OCI-LY7 (cell line): Measurements from ENCODE around the gene MRPS11. TPM values are rescaled to one million over a fixed set of nuclear protein-coding genes. Genes with fewer than 3 reads are reported as not detected.

Experiments used
- BruUV-seq: library from RNA; stranded (reverse); fragments of 400-500 nt; replicated peaks from 2 replicates; lab custom pipeline; 2021; lab: Mats Ljungman, UMichigan
- CTCF ChIA-PET: fragments of 300-600 bp; sonication (Branson Sonifier 250); formaldehyde crosslinking; loops from one replicate; lab custom pipeline; 2022; ENCODE audit warnings: antibody characterized with exemption; ENCODE audit not compliant: unreplicated experiment; lab: Charles Lee
- POLR2A ChIA-PET: fragments of 300-600 bp; sonication (Branson Sonifier 250); formaldehyde crosslinking; loops from one replicate; lab custom pipeline; 2022; ENCODE audit warnings: antibody characterized with exemption; lab: Charles Lee
- DNase-seq: peaks from one replicate; pipeline ENCODE4 v3.0.0-alpha.2; 2015; ENCODE audit warnings: low spot score
- H2AFZ ChIP-seq: fragments of 200-600 bp; sonication (generic), shearing (Covaris generic); 2 replicates; pipeline ENCODE4 v1.6.1; 2014; ENCODE audit warnings: mild to moderate bottlenecking, antibody characterized with exemption, low read length, moderate library complexity
- H3K27ac ChIP-seq: fragments of 200-600 bp; sonication (generic); 2 replicates; pipeline ENCODE4 v1.5.1; 2014; ENCODE audit warnings: mixed run types, low read depth, mild to moderate bottlenecking, moderate library complexity, low read length, inconsistent platforms; ENCODE audit not compliant: poor library complexity, severe bottlenecking
- H3K36me3 ChIP-seq: fragments of 200-600 bp; sonication (generic); 2 replicates; pipeline ENCODE4 v1.6.1; 2014; ENCODE audit warnings: mild to moderate bottlenecking, antibody characterized with exemption, low read length, moderate library complexity, mixed read lengths; ENCODE audit not compliant: insufficient read depth
- H3K4me1 ChIP-seq: fragments of 200-600 bp; sonication (generic); 2 replicates; pipeline ENCODE4 v1.5.1; 2014; ENCODE audit warnings: mild to moderate bottlenecking, low read length; ENCODE audit not compliant: insufficient read depth, poor library complexity, severe bottlenecking
- H3K4me2 ChIP-seq: fragments of 200-600 bp; sonication (generic); 2 replicates; pipeline ENCODE4 v1.6.1; 2014; ENCODE audit warnings: mild to moderate bottlenecking, low read length
- H3K4me3 ChIP-seq: fragments of 200-600 bp; sonication (generic); 2 replicates; pipeline ENCODE4 v1.5.1; 2014; ENCODE audit warnings: mild to moderate bottlenecking, low read depth, low read length; ENCODE audit not compliant: poor library complexity, severe bottlenecking
- H3K79me2 ChIP-seq: fragments of 200-600 bp; sonication (generic); 2 replicates; pipeline ENCODE4 v1.6.1; 2016; ENCODE audit warnings: low read depth, mild to moderate bottlenecking, low read length, moderate library complexity, mixed read lengths; ENCODE audit not compliant: insufficient read depth
- H3K9me2 ChIP-seq: fragments of 200-600 bp; sonication (generic); 2 replicates; pipeline ENCODE4 v1.6.1; 2016; ENCODE audit warnings: mild to moderate bottlenecking, low read length, mixed read lengths; ENCODE audit not compliant: insufficient read depth
- H3K9me3 ChIP-seq: fragments of 200-600 bp; sonication (generic); 2 replicates; pipeline ENCODE4 v1.6.1; 2014; ENCODE audit warnings: mild to moderate bottlenecking, mixed run types, low read length, mixed read lengths
- H4K20me1 ChIP-seq: fragments of 200-600 bp; sonication (generic); 2 replicates; pipeline ENCODE4 v1.6.1; 2014; ENCODE audit warnings: mild to moderate bottlenecking, antibody characterized with exemption, low read length, moderate library complexity, mixed read lengths; ENCODE audit not compliant: insufficient read depth
- CTCF ChIP-seq: fragments of 200-600 bp; sonication (generic); conservative IDR thresholded peaks from 2 replicates; pipeline ENCODE4 v1.5.1; 2014; ENCODE audit warnings: mild to moderate bottlenecking, antibody characterized with exemption, low read length, moderate library complexity, mixed read lengths
- EZH2phosphoT487 ChIP-seq: fragments of 200-600 bp; sonication (generic); IDR thresholded peaks from 2 replicates; pipeline ENCODE4 v1.6.1; 2018; ENCODE audit warnings: low read depth, borderline replicate concordance, mild to moderate bottlenecking, mixed run types, antibody characterized with exemption, low read length, moderate library complexity, mixed read lengths
- intact Hi-C: fragments of 100-400 bp; cut with micrococcal nuclease; formaldehyde crosslinking; loops from one replicate; pipeline ENCODE4 v1.10.0; 2022; ENCODE audit not compliant: unreplicated experiment
- total RNA-seq, 2 experiments: library from RNA; depleted of rRNA in 1 of 2; stranded (reverse); fragments of >200 nt in 1 of 2; shearing (Covaris generic) in 1 of 2; gene quantifications; 2 replicates each; pipeline ENCODE4 v1.2.3, GENCODE V29; 2014 to 2022

The MRPS11 gene
- total RNA-seq, 2 experiments from 2014 or later, result 61.6 to 84.0 TPM

- H3K9me3 ChIP-seq, result no peaks in the 10 kb centered on the region
- H3K4me3 ChIP-seq, result no peak overlapping the region
- intact Hi-C loops, result no loop called here
- H3K9me2 ChIP-seq, result no peaks in the 10 kb centered on the region
- H4K20me1 ChIP-seq, result no peaks in the 10 kb centered on the region
- no peaks in the 10 kb centered on the region for H3K79me2 ChIP-seq
- no TSS peak for BruUV-seq
- H3K27ac ChIP-seq, result no peak overlapping the region
- H3K4me2 ChIP-seq, result no peak overlapping the region
- H2AFZ ChIP-seq, result no peak overlapping the region
- DNase-seq, result no peak
- H3K4me1 ChIP-seq, result no peaks in the 10 kb centered on the region
- POLR2A ChIA-PET, result no interaction called here
- CTCF ChIA-PET, result no interaction called here
- TF ChIP-seq EZH2phosphoT487 (no peak), CTCF (no peak)
- peaks cover 11% of the 10 kb centered on the region; the same call in 1 of the 2 replicates for H3K36me3 ChIP-seq
Observed at GRCh38 chr15:88509964-88510363, 42.5 kb downstream of the MRPS11 start.

GRCh38 chr15:88511161-88511560 is 43.7 kb downstream of the MRPS11 start:
- no peak for DNase-seq
- POLR2A ChIA-PET, result no interaction called here
- Histone ChIP-seq H4K20me1 (no peaks in the 10 kb centered on the region), H3K4me3 (no peak overlapping the region), H3K4me2 (no peak overlapping the region), H2AFZ (no peak overlapping the region), H3K79me2 (no peaks in the 10 kb centered on the region), H3K4me1 (no peaks in the 10 kb centered on the region), H3K9me3 (no peaks in the 10 kb centered on the region), H3K9me2 (no peaks in the 10 kb centered on the region), H3K36me3 (peaks cover 11% of the 10 kb centered on the region; the same call in 1 of the 2 replicates), H3K27ac (no peak overlapping the region)
- CTCF ChIA-PET, result no interaction called here
- TF ChIP-seq EZH2phosphoT487, result no peak
- BruUV-seq, result no TSS peak
- intact Hi-C loops, result no loop called here

- Histone ChIP-seq H3K4me2 (no peak overlapping the region), H3K36me3 (peaks cover 11% of the 10 kb centered on the region; the same call in 1 of the 2 replicates), H3K9me2 (no peaks in the 10 kb centered on the region), H3K4me1 (no peaks in the 10 kb centered on the region), H3K9me3 (no peaks in the 10 kb centered on the region), H3K79me2 (no peaks in the 10 kb centered on the region), H4K20me1 (no peaks in the 10 kb centered on the region), H2AFZ (no peak overlapping the region), H3K27ac (no peak overlapping the region), H3K4me3 (no peak overlapping the region)
- BruUV-seq, result no TSS peak
- TF ChIP-seq EZH2phosphoT487, result no peak
- no peak for TF ChIP-seq CTCF
- CTCF ChIA-PET, result no interaction called here
- DNase-seq, result no peak
- intact Hi-C loops, result no loop called here
- POLR2A ChIA-PET, result no interaction called here
Observed at GRCh38 chr15:88512078-88512477, 44.6 kb downstream of the MRPS11 start.
